H9 (cell line): ENCODE data around the gene UHRF1. TPM values are rescaled to one million over a fixed set of nuclear protein-coding genes. Genes with fewer than 3 reads are reported as not detected.

Source experiments
- DNase-seq: peaks from one replicate; pipeline ENCODE4 v3.0.0-alpha.2; 2017
- H2AFZ ChIP-seq: one replicate; pipeline ENCODE4 v1.6.1; 2013; ENCODE audit warnings: mild to moderate bottlenecking, low read length, control low read depth, moderate library complexity
- H2AK5ac ChIP-seq: 2 replicates; pipeline ENCODE4 v1.6.1; 2013; ENCODE audit warnings: low read length, control low read depth, mixed read lengths; ENCODE audit not compliant: insufficient read length
- H2BK120ac ChIP-seq: one replicate; pipeline ENCODE4 v1.6.1; 2013; ENCODE audit warnings: low read depth, mild to moderate bottlenecking, low read length, control low read depth, inconsistent platforms; ENCODE audit not compliant: poor library complexity, severe bottlenecking
- H2BK12ac ChIP-seq: 2 replicates; pipeline ENCODE4 v1.6.1; 2013; ENCODE audit warnings: low read length, control low read depth, mixed read lengths, low read depth; ENCODE audit not compliant: insufficient read length
- H2BK15ac ChIP-seq: 2 replicates; pipeline ENCODE4 v1.6.1; 2013; ENCODE audit warnings: low read depth, low read length, control low read depth
- H2BK20ac ChIP-seq: one replicate; pipeline ENCODE4 v1.6.1; 2013; ENCODE audit warnings: low read depth, mild to moderate bottlenecking, low read length, control low read depth, inconsistent platforms; ENCODE audit not compliant: poor library complexity, severe bottlenecking
- H2BK5ac ChIP-seq: 2 replicates; pipeline ENCODE4 v1.6.1; 2013; ENCODE audit warnings: low read length, control low read depth, mixed read lengths; ENCODE audit not compliant: insufficient read length
- H3K14ac ChIP-seq: 2 replicates; pipeline ENCODE4 v1.6.1; 2013; ENCODE audit warnings: low read length, control low read depth; ENCODE audit not compliant: insufficient read depth
- H3K18ac ChIP-seq: 2 replicates; pipeline ENCODE4 v1.6.1; 2013; ENCODE audit warnings: low read depth, mild to moderate bottlenecking, mixed read lengths, low read length, control low read depth; ENCODE audit not compliant: insufficient read length
- H3K23ac ChIP-seq: 2 replicates; pipeline ENCODE4 v1.6.1; 2013; ENCODE audit warnings: low read length, control low read depth, mixed read lengths, low read depth; ENCODE audit not compliant: insufficient read length
- H3K23me2 ChIP-seq: 2 replicates; pipeline ENCODE4 v1.6.1; 2013; ENCODE audit warnings: low read depth, mild to moderate bottlenecking, mixed read lengths, low read length, control low read depth; ENCODE audit not compliant: insufficient read length, poor library complexity, severe bottlenecking
- H3K27ac ChIP-seq: 2 replicates; pipeline ENCODE4 v1.5.1; 2013; ENCODE audit warnings: low read length, control low read depth, mixed read lengths, low read depth; ENCODE audit not compliant: insufficient read length
- H3K27me3 ChIP-seq: 2 replicates; pipeline ENCODE4 v1.6.1; 2013; ENCODE audit warnings: low read length, control low read depth, inconsistent platforms; ENCODE audit not compliant: insufficient read depth
- H3K4ac ChIP-seq: 2 replicates; pipeline ENCODE4 v1.6.1; 2013; ENCODE audit warnings: low read depth, mild to moderate bottlenecking, control low read depth, inconsistent platforms, low read length, moderate library complexity
- H3K4me1 ChIP-seq: 2 replicates; pipeline ENCODE4 v1.6.1; 2013; ENCODE audit warnings: low read length, control low read depth, inconsistent platforms; ENCODE audit not compliant: insufficient read depth
- H3K4me2 ChIP-seq: 2 replicates; pipeline ENCODE4 v1.6.1; 2013; ENCODE audit warnings: low read length, control low read depth, mixed read lengths; ENCODE audit not compliant: insufficient read length, insufficient read depth
- H3K56ac ChIP-seq: 2 replicates; pipeline ENCODE4 v1.6.1; 2013; ENCODE audit warnings: low read depth, mild to moderate bottlenecking, mixed read lengths, low read length, control low read depth; ENCODE audit not compliant: insufficient read length
- H3K79me1 ChIP-seq: 2 replicates; pipeline ENCODE4 v1.6.1; 2013; ENCODE audit warnings: low read depth, mild to moderate bottlenecking, moderate library complexity, low read length, control low read depth, inconsistent platforms; ENCODE audit not compliant: insufficient read depth, poor library complexity, severe bottlenecking
- H3K79me2 ChIP-seq: 2 replicates; pipeline ENCODE4 v1.6.1; 2013; ENCODE audit warnings: low read length, control low read depth, inconsistent platforms; ENCODE audit not compliant: insufficient read depth
- H3K9ac ChIP-seq: 2 replicates; pipeline ENCODE4 v1.6.1; 2013; ENCODE audit warnings: low read length, control low read depth, mixed read lengths; ENCODE audit not compliant: insufficient read length; ENCODE audit errors: extremely low read depth
- H3K9me3 ChIP-seq: one replicate; pipeline ENCODE4 v1.6.1; 2013; ENCODE audit warnings: low read depth, low read length, inconsistent platforms; ENCODE audit not compliant: control insufficient read depth
- H3T11ph ChIP-seq: one replicate; pipeline ENCODE4 v1.6.1; 2013; ENCODE audit warnings: mild to moderate bottlenecking, low read length, control low read depth, inconsistent platforms
- H4K20me1 ChIP-seq: one replicate; pipeline ENCODE4 v1.6.1; 2013; ENCODE audit not compliant: control insufficient read depth, insufficient read length, insufficient read depth
- H4K5ac ChIP-seq: 2 replicates; pipeline ENCODE4 v1.6.1; 2013; ENCODE audit warnings: low read depth, mild to moderate bottlenecking, mixed read lengths, low read length, control low read depth; ENCODE audit not compliant: insufficient read length
- H4K8ac ChIP-seq: replicated peaks from 2 replicates; pipeline ENCODE4 v1.6.1; 2013; ENCODE audit warnings: low read length, control low read depth, mixed read lengths, low read depth; ENCODE audit not compliant: insufficient read length
- H4K91ac ChIP-seq: 2 replicates; pipeline ENCODE4 v1.6.1; 2013; ENCODE audit warnings: low read depth, mild to moderate bottlenecking, moderate library complexity, mixed read lengths, low read length, control low read depth; ENCODE audit not compliant: insufficient read length
- H3K27ac Mint-ChIP-seq, 3 experiments: 2 replicates in 2 of 3; 3 replicates in 1 of 3; pipeline ENCODE4 v1.8.0; 2020 to 2021; ENCODE audit warnings: mixed read lengths in 3 of 3, mild to moderate bottlenecking in 1 of 3, moderate library complexity in 1 of 3
- H3K27me3 Mint-ChIP-seq: 2 replicates; pipeline ENCODE4 v1.8.0; 2021; ENCODE audit warnings: low read depth, mild to moderate bottlenecking, moderate library complexity, mixed read lengths
- H3K36me3 Mint-ChIP-seq, 3 experiments: 2 replicates in 2 of 3; 3 replicates in 1 of 3; pipeline ENCODE4 v1.8.0; 2020 to 2021; ENCODE audit warnings: low read depth in 3 of 3, mixed read lengths in 3 of 3; ENCODE audit not compliant: insufficient read depth in 1 of 3
- H3K4me1 Mint-ChIP-seq, 2 experiments: 2 replicates each; pipeline ENCODE4 v1.8.0; 2020; ENCODE audit warnings: mixed read lengths in 2 of 2
- H3K4me3 Mint-ChIP-seq, 2 experiments: 2 replicates in 1 of 2; 3 replicates in 1 of 2; pipeline ENCODE4 v1.8.0; 2020 to 2021; ENCODE audit warnings: mild to moderate bottlenecking in 2 of 2, mixed read lengths in 2 of 2, moderate library complexity in 1 of 2
- H3K9me3 Mint-ChIP-seq, 2 experiments: 2 replicates in 1 of 2; 3 replicates in 1 of 2; pipeline ENCODE4 v1.8.0; 2020; ENCODE audit warnings: mild to moderate bottlenecking in 2 of 2, mixed read lengths in 2 of 2, moderate library complexity in 1 of 2
- whole genome bisulfite sequencing: extraction: QIAGEN DNeasy Blood & Tissue Kit; methylation state at CpG from one replicate; pipeline ENCODE4 v1.1.7; 2013; ENCODE audit warnings: missing lambda C conversion rate, low lambda C conversion rate, mixed read lengths; ENCODE audit not compliant: insufficient read length; ENCODE audit errors: extremely low coverage; 5-methylcytosine and 5-hydroxymethylcytosine counted together
- total RNA-seq: library from RNA; stranded (reverse); gene quantifications from 2 replicates; pipeline ENCODE4 v1.2.1, GENCODE V29; 2021
- TF ChIP-seq, protein P1 (sequence below): fragments of 200-600 bp; sonication (generic); conservative IDR thresholded peaks from 3 replicates; pipeline ENCODE4 v1.8.0; 2021; ENCODE audit warnings: antibody characterized with exemption, mild to moderate bottlenecking

UHRF1 gene
- total RNA-seq, 1 experiment from 2014 or later = 106 TPM

GRCh38 chr19:4985551-4985991 lies 76.3 kb downstream of the UHRF1 start:
- Mint-ChIP-seq H3K27me3 (no peaks in the 10 kb centered on the region), H3K27ac (peak overlapping the region; percentile 56 to 76 (median 73); a peak in 4 of 7 replicates), H3K9me3 (no peaks in the 10 kb centered on the region), H3K4me1 (peaks cover 46 to 63% of the 10 kb centered on the region in 2 experiments), H3K4me3 (no peak overlapping the region), H3K36me3 (no peaks in the 10 kb centered on the region)
- Histone ChIP-seq H2BK12ac (no peak overlapping the region), H2AFZ (no peak overlapping the region), H2BK20ac (no peak overlapping the region), H2BK5ac (no peak overlapping the region), H3K4ac (no peak overlapping the region), H4K20me1 (no peaks in the 10 kb centered on the region), H4K91ac (no peak overlapping the region), H3T11ph (no peak overlapping the region), H2BK120ac (no peak overlapping the region), H3K9ac (no peak overlapping the region), H3K79me1 (peaks cover 6% of the 10 kb centered on the region), H3K56ac (no peak overlapping the region), H3K18ac (no peak overlapping the region), H2AK5ac (no peak overlapping the region), H3K4me1 (peaks cover 2% of the 10 kb centered on the region; the same call in 1 of the 2 replicates), H3K23me2 (no peaks in the 10 kb centered on the region), H2BK15ac (no peak overlapping the region), H3K79me2 (peaks cover 8% of the 10 kb centered on the region; the same call in 1 of the 2 replicates), H3K4me2 (no peak overlapping the region), H3K9me3 (no peaks in the 10 kb centered on the region), H3K23ac (no peak overlapping the region), H3K14ac (no peak overlapping the region), H3K27ac (no peak overlapping the region), H3K27me3 (no peaks in the 10 kb centered on the region), H4K8ac (no peak overlapping the region), H4K5ac (no peak overlapping the region)
- no peak for DNase-seq
- TF ChIP-seq, protein P1, sequence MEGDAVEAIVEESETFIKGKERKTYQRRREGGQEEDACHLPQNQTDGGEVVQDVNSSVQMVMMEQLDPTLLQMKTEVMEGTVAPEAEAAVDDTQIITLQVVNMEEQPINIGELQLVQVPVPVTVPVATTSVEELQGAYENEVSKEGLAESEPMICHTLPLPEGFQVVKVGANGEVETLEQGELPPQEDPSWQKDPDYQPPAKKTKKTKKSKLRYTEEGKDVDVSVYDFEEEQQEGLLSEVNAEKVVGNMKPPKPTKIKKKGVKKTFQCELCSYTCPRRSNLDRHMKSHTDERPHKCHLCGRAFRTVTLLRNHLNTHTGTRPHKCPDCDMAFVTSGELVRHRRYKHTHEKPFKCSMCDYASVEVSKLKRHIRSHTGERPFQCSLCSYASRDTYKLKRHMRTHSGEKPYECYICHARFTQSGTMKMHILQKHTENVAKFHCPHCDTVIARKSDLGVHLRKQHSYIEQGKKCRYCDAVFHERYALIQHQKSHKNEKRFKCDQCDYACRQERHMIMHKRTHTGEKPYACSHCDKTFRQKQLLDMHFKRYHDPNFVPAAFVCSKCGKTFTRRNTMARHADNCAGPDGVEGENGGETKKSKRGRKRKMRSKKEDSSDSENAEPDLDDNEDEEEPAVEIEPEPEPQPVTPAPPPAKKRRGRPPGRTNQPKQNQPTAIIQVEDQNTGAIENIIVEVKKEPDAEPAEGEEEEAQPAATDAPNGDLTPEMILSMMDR = no peak
- no CpG with 5 or more reads among the region's 22 CpGs for WGBS
